Vagina (tissue), 2 donors: ENCODE measurements around the gene MRPL53.

Experiments used
- CTCF ChIP-seq, 3 experiments: fragments of 450-650 bp in 2 of 3; fragments of 200-600 bp in 1 of 3; sonication (generic) in 1 of 3; IDR thresholded peaks; one replicate each; pipeline ENCODE4 v1.5.1; 2017 to 2019; ENCODE audit warnings: antibody characterized with exemption in 3 of 3, mild to moderate bottlenecking in 2 of 3, moderate library complexity in 2 of 3
- POLR2A ChIP-seq, 2 donors: fragments of 450-650 bp; IDR thresholded peaks; one replicate each; pipeline ENCODE4 v1.6.1; 2017; ENCODE audit warnings: antibody characterized with exemption in 2 of 2, mild to moderate bottlenecking in 2 of 2, moderate library complexity in 2 of 2

GRCh38 chr2:74497777-74498499, 25.5 kb upstream of the MRPL53 start:
- TF ChIP-seq CTCF (IDR thresholded peaks at IDR 0.05): no peak
- TF ChIP-seq POLR2A (IDR thresholded peaks at IDR 0.05): no peak
